HG03571 (cell line): ENCODE measurements around the gene SPINT1.

ENCODE experiments used
- ATAC-seq: cut with Tn5 transposase; IDR thresholded peaks from one replicate; pipeline ENCODE4 v1.9.1; 2021; ENCODE audit not compliant: unreplicated experiment

Gene SPINT1

GRCh38 chr15:40829115-40829514 is 14.7 kb upstream of the SPINT1 start:
- ATAC-seq: no peak

- ATAC-seq: no peak
These were observed 13.0 kb upstream of the SPINT1 start for GRCh38 chr15:40830884-40831283.

- ATAC-seq: no peak
These were observed 12.0 kb upstream of the SPINT1 start for GRCh38 chr15:40831861-40832260.

GRCh38 chr15:40832903-40833302 is 10.9 kb upstream of the SPINT1 start:
- no peak for ATAC-seq

- ATAC-seq: no peak
These were observed 7.8 kb upstream of the SPINT1 start for GRCh38 chr15:40836020-40836419.

- ATAC-seq: no peak
These were observed 5.1 kb upstream of the SPINT1 start for GRCh38 chr15:40838756-40839155.

- ATAC-seq: no peak
These were observed 2.1 kb upstream of the SPINT1 start for GRCh38 chr15:40841741-40842140.

GRCh38 chr15:40843261-40843884 is 475 bp upstream of the SPINT1 start:
- no peak for ATAC-seq

GRCh38 chr15:40844696-40845030 is 815 bp downstream of the SPINT1 start:
- ATAC-seq: no peak

GRCh38 chr15:40845036-40845435 is 1.2 kb downstream of the SPINT1 start:
- ATAC-seq: no peak

- ATAC-seq: no peak
These were observed 1.9 kb downstream of the SPINT1 start for GRCh38 chr15:40845511-40846284.

- ATAC-seq: no peak
These were observed 3.0 kb downstream of the SPINT1 start for GRCh38 chr15:40846841-40847222.

GRCh38 chr15:40847223-40847961 is 3.5 kb downstream of the SPINT1 start:
- ATAC-seq: no peak

GRCh38 chr15:40850576-40851112 is 6.8 kb downstream of the SPINT1 start:
- no peak for ATAC-seq

GRCh38 chr15:40852529-40852928 is 8.7 kb downstream of the SPINT1 start:
- no peak for ATAC-seq

GRCh38 chr15:40853241-40853890 is 9.5 kb downstream of the SPINT1 start:
- ATAC-seq: no peak

GRCh38 chr15:40854161-40854560 is 10.3 kb downstream of the SPINT1 start:
- ATAC-seq: no peak

GRCh38 chr15:40855706-40856234 is 11.9 kb downstream of the SPINT1 start:
- no peak for ATAC-seq

- ATAC-seq: no peak
These were observed 12.9 kb downstream of the SPINT1 start for GRCh38 chr15:40856746-40857145.

- ATAC-seq: no peak
These were observed 13.9 kb downstream of the SPINT1 start for GRCh38 chr15:40857601-40858341.
